Loucy (cell line): ENCODE measurements around the gene COL5A3.

Experiments
- CTCF ChIP-seq: fragments of 200-600 bp; sonication (generic); conservative IDR thresholded peaks from 2 replicates; pipeline ENCODE4 v1.5.1; 2014; ENCODE audit warnings: mild to moderate bottlenecking, antibody characterized with exemption, low read length
- EZH2phosphoT487 ChIP-seq: fragments of 200-600 bp; IDR thresholded peaks from 2 replicates; pipeline ENCODE4 v1.6.1; 2018; ENCODE audit warnings: antibody characterized with exemption, mild to moderate bottlenecking, moderate library complexity, borderline replicate concordance

GRCh38 chr19:10043286-10043927, 33.1 kb upstream of the COL5A3 start:
- TF ChIP-seq CTCF (no peak), EZH2phosphoT487 (no peak)
